Breast epithelium (tissue), 4 donors: Measurements from ENCODE around the gene CARHSP1. TPM values are rescaled to one million over a fixed set of nuclear protein-coding genes. Genes with fewer than 3 reads are reported as not detected.
"Not testable (repeated sequence)": the region's sequence is repeated elsewhere in the genome, so short reads cannot be mapped to it uniquely, and the experiment has no call there.

Source experiments
- DNase-seq, 2 donors: peaks; one replicate each; pipeline ENCODE4 v3.0.0-alpha.2; 2019; ENCODE audit warnings: low spot score in 2 of 2
- H3K27ac ChIP-seq, 2 donors: fragments of 200-600 bp; sonication (generic) in 1 of 2; one replicate each; pipeline ENCODE4 v1.5.1; 2016 to 2019; ENCODE audit warnings: mild to moderate bottlenecking in 1 of 2
- H3K27me3 ChIP-seq, 2 donors: fragments of 200-600 bp; sonication (generic) in 1 of 2; one replicate each; pipeline versions ENCODE4 v1.5.1 to v1.6.0; 2017 to 2019; ENCODE audit warnings: control low read depth in 1 of 2, mild to moderate bottlenecking in 1 of 2
- H3K36me3 ChIP-seq: fragments of 200-600 bp; one replicate; pipeline ENCODE4 v1.5.1; 2019
- H3K4me1 ChIP-seq, 2 donors: fragments of 200-600 bp; sonication (generic); one replicate each; pipeline ENCODE4 v1.5.1; 2016 to 2019; ENCODE audit warnings: control low read depth in 1 of 2
- H3K4me3 ChIP-seq, 3 donors: fragments of 200-600 bp; sonication (generic); 1 replicate in 2 of 3; 2 replicates in 1 of 3; pipeline ENCODE4 v1.5.1; 2016 to 2019; ENCODE audit warnings: mild to moderate bottlenecking in 3 of 3, moderate library complexity in 2 of 3
- H3K9me3 ChIP-seq, 2 donors: fragments of 200-600 bp; sonication (generic) in 1 of 2; one replicate each; pipeline ENCODE4 v1.5.1; 2016 to 2019; ENCODE audit warnings: control low read depth in 1 of 2
- POLR2A ChIP-seq: fragments of 450-650 bp; IDR thresholded peaks from one replicate; pipeline ENCODE4 v1.6.1; 2016; ENCODE audit warnings: antibody characterized with exemption, mild to moderate bottlenecking, moderate library complexity
- POLR2AphosphoS5 ChIP-seq, 3 donors: sonication (generic); formaldehyde crosslinking; IDR thresholded peaks; one replicate each; pipeline ENCODE4 v1.6.1; 2017; ENCODE audit warnings: antibody characterized with exemption in 3 of 3
- intact Hi-C: fragments of 100-400 bp; cut with DNase I; formaldehyde crosslinking; loops from one replicate; pipeline ENCODE4 v1.15.1; 2023; ENCODE audit warnings: low total_unique reads
- total RNA-seq, 3 donors: library from RNA; depleted of rRNA; stranded (reverse); fragments of >200 nt; gene quantifications; one replicate each; pipeline ENCODE4 v1.1.0, GENCODE V29; 2016
- TF ChIP-seq, protein P1 (sequence below), 3 donors: fragments of 450-650 bp; IDR thresholded peaks; one replicate each; pipeline ENCODE4 v1.5.1; 2016 to 2017; ENCODE audit warnings: antibody characterized with exemption in 3 of 3, mild to moderate bottlenecking in 3 of 3, moderate library complexity in 3 of 3

The CARHSP1 gene
- total RNA-seq, result 100 to 1,000 TPM in 1 of 3 donors, 10 to 100 TPM in 2; 58.6 to 126 (median 83.9) TPM

DNA sequence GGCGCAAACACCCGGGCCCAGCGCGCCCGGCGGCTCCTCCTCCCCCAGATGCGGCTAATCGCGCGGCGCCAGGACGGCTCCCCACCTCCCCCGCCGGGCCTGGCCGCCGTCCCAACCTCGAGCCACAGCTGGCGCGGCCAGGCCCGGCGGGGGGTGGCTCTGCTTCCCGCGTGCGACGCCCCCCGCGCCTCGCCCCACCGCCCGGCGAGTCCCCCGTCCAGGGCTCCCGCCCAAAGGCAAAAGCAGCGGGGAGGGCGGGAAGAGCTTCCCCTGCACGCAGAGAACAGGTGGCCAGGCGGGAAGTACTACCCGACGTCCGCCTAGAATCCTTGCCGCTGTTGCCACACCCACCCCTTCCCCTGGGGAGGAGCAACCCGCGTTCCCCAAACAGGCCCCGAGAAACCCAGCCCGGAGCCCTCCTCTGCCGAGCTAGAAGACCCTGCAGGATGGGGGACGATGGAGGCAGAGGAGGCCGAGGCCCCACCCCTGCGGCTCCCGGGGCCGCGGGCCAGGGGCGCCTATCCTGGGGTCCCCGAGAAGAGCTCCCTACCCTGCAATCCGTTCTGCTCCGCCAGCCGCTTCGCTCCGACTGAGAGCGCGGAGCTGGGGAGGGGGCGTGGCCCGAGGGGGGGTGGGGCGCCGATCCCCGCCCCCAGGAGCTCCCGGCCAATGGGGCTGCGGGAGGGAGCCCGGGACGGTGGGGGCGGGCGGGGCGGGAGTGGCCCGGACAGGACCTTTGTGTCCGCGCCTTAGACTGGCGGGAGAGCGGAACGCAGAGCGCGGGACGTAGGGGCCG is at the start of gene CARHSP1:
Gene CARHSP1, minus strand, starts transcription at position 591 of the 796 bp plus-strand sequence. CDS start 9,678 bp downstream, outside the sequence.
- Histone ChIP-seq H3K36me3 (no peaks in the 10 kb centered on the region), H3K27me3 (no peaks in the 10 kb centered on the region), H3K27ac (peak within 1 kb of the TSS; percentile 83 to 90), H3K9me3 (no peaks in the 10 kb centered on the region), H3K4me3 (peak within 1 kb of the TSS; percentile 79 to 88 (median 85)), H3K4me1 (peaks cover 0 to 17% of the 10 kb centered on the region in 2 donors)
- TF ChIP-seq POLR2AphosphoS5 (IDR thresholded peaks at IDR 0.05) (peak in 2 of 3 donors; percentile 46 to 47), POLR2A (peak; percentile 55)
- TF ChIP-seq, protein P1, sequence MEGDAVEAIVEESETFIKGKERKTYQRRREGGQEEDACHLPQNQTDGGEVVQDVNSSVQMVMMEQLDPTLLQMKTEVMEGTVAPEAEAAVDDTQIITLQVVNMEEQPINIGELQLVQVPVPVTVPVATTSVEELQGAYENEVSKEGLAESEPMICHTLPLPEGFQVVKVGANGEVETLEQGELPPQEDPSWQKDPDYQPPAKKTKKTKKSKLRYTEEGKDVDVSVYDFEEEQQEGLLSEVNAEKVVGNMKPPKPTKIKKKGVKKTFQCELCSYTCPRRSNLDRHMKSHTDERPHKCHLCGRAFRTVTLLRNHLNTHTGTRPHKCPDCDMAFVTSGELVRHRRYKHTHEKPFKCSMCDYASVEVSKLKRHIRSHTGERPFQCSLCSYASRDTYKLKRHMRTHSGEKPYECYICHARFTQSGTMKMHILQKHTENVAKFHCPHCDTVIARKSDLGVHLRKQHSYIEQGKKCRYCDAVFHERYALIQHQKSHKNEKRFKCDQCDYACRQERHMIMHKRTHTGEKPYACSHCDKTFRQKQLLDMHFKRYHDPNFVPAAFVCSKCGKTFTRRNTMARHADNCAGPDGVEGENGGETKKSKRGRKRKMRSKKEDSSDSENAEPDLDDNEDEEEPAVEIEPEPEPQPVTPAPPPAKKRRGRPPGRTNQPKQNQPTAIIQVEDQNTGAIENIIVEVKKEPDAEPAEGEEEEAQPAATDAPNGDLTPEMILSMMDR (IDR thresholded peaks at IDR 0.05), result no peak
- intact Hi-C loops, result loop anchor here (10.0 kb wide), 1 partner anchor 1396 kb away; no protein-coding TSS in a partner anchor
- DNase-seq, result peak; percentile 76 to 79

DNA sequence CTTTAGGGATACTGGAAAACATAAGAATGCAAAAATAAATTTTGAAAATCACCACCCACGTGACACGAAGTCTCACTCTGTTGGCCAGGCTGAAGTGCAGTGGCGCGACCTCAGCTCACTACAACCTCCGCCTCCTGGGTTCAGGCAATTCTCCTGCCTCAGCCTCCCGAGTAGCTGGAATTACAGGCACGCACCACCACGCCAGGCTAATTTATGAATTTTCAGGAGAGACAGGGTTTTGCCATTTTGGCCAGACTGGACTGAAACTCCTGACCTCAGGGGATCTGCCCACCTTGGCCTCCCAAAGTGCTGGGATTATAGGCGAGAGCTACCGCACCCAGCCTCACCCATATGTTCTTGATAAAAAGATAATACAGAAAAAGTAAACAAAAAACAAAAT is 48.5 kb upstream of the CARHSP1 start:
- H3K36me3 ChIP-seq, intact Hi-C loops, H3K27ac ChIP-seq: not testable (repeated sequence)

DNA sequence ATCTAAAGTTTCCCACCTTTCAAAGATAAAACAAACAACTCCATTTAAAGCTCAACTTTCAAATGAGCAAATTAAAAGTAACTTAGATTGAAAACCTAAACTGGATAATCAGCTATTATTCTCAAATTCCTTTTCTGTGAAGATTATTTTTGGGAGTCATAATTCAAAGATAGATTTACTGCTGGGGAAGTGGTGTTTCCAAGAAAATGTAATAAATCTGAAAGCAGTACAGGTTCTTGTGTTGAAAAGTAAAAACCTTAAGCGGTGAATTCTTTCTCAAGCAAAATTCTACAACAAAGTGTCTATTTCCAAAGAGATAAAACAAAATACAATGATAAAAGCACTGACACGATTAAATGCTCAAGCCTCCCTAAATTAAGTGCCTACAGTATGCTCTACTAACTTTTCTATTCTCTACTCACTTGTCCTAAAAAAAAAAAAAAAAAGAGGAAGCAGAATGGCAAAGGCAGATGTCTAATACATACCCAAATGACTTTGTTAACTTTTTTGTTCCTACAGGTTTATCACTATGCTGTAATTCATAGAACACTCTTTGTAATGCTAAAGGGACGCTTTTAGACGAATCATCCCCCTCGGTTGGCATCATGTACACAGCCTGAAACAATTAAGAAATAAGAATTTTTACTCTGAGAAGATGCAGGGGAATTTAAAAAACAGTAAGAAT is 47.9 kb upstream of the CARHSP1 start:
- no peak for DNase-seq
- Histone ChIP-seq H3K36me3 (peaks cover 7% of the 10 kb centered on the region), H3K4me1 (no peaks in the 10 kb centered on the region), H3K4me3 (no peak overlapping the region), H3K9me3 (no peaks in the 10 kb centered on the region), H3K27me3 (no peaks in the 10 kb centered on the region), H3K27ac (no peak overlapping the region)
- intact Hi-C loops, result no loop called here
- no peak for TF ChIP-seq POLR2AphosphoS5 (IDR thresholded peaks at IDR 0.05)
- no peak for TF ChIP-seq POLR2A
- TF ChIP-seq, protein P1 (IDR thresholded peaks at IDR 0.05), result no peak

More for the DNA sequence above, 48.5 kb upstream of the CARHSP1 start:
- H3K9me3 ChIP-seq, H3K4me3 ChIP-seq, DNase-seq, H3K27me3 ChIP-seq, H3K4me1 ChIP-seq: not testable (repeated sequence)

DNA sequence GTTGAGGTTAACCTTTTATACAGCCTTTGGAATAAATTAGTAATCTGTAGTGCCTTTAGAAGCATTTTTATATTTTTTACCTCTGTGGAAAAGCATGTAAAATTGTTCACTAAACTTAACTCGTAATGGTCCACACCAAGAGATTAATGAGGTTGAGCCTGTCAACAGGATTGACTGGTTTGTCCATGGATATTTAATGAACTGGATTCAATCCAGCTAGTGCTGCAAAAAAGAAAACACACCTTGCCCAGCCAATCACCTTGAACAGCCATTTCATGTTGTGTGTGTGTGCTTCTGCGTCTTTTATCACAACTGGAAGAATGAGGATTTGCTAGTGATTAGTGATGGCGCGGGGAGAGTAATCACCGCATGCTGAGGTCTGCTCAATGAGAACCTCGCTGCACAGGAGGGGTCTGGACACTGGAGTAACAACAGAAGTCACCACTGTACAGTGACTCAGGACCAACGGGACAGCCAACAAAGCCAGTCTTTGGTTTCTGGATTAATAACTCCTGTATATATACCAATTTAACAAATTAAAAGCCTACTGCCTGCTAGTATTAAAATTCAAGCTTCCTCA is 47.0 kb upstream of the CARHSP1 start:
- no peak overlapping the region for H3K27ac ChIP-seq
- H3K4me3 ChIP-seq, result no peak overlapping the region
- no peak for DNase-seq
- H3K27me3 ChIP-seq, result no peaks in the 10 kb centered on the region
- H3K4me1 ChIP-seq, result no peaks in the 10 kb centered on the region
- peaks cover 7% of the 10 kb centered on the region for H3K36me3 ChIP-seq
- no peaks in the 10 kb centered on the region for H3K9me3 ChIP-seq
- intact Hi-C loops, result no loop called here
- TF ChIP-seq POLR2A, result no peak
- TF ChIP-seq, protein P1 (IDR thresholded peaks at IDR 0.05), result no peak
- TF ChIP-seq POLR2AphosphoS5 (IDR thresholded peaks at IDR 0.05), result no peak

DNA sequence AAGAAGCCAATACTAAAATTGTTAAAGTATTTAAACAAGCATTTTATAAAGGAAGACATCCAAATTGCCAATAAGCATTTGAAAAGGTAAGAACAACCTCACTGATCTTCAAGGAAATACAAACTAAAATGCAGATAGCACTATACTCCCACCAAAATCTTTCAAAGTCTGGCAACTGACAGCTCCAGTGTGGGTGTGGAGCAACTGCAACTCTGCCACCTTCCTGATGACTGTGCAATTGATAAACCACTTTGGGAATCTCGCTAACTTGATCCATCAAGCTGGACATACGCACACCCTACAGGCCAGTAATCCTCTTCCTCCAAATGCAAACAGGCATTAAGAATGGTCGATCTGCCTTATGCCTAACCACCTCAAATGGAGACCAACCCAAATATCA is 45.3 kb upstream of the CARHSP1 start:
- no peak overlapping the region for H3K4me3 ChIP-seq
- no peaks in the 10 kb centered on the region for H3K4me1 ChIP-seq
- no peak for DNase-seq
- intact Hi-C loops, result no loop called here
- H3K9me3 ChIP-seq, result no peaks in the 10 kb centered on the region
- no peaks in the 10 kb centered on the region for H3K27me3 ChIP-seq
- TF ChIP-seq POLR2A (no peak), POLR2AphosphoS5 (IDR thresholded peaks at IDR 0.05) (no peak)
- TF ChIP-seq, protein P1 (IDR thresholded peaks at IDR 0.05), result no peak
- no peaks in the 10 kb centered on the region for H3K36me3 ChIP-seq
- no peak overlapping the region for H3K27ac ChIP-seq
